ES-I3 (cell line): ENCODE data around the gene COPS3.

Experiments used
- H3K36me3 ChIP-seq: 2 replicates; pipeline ENCODE4 v1.6.1; 2013; ENCODE audit warnings: mild to moderate bottlenecking, low read length, control low read depth, moderate library complexity; ENCODE audit not compliant: insufficient read depth
- H3K4me1 ChIP-seq: 2 replicates; pipeline ENCODE4 v1.6.1; 2013; ENCODE audit warnings: mild to moderate bottlenecking, control low read depth, low read length; ENCODE audit not compliant: insufficient read depth
- H3K9ac ChIP-seq: 2 replicates; pipeline ENCODE4 v1.6.1; 2013; ENCODE audit warnings: low read depth, mild to moderate bottlenecking, low read length, moderate library complexity
- H3K9me3 ChIP-seq: 2 replicates; pipeline ENCODE4 v1.6.1; 2013; ENCODE audit warnings: mild to moderate bottlenecking, low read length, moderate library complexity; ENCODE audit not compliant: control insufficient read depth, insufficient read depth

COPS3 gene

DNA sequence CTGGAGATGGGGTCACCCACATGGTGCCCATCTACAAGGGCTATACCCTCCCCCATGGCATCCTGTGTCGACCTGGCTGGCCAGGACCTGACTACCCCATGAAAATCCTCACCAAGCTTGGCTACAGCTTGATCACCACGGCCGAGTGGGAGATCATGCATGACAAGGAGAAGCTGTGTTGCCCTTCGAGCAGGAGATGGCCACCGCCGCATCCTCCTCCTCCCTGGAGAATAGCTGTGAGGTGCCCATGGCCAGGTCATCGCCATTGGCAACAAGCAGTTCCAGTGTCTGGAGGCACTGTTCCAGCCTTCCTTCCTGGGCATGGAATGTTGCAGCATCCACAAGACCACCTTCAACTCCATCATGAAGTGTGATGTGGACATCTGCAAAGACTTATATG, 38.8 kb downstream of the COPS3 start:
- Histone ChIP-seq H3K9me3 (no peaks in the 10 kb centered on the region), H3K9ac (no peak overlapping the region), H3K4me1 (no peaks in the 10 kb centered on the region), H3K36me3 (no peaks in the 10 kb centered on the region; the same call in 1 of the 2 replicates)

- Histone ChIP-seq H3K36me3 (no peaks in the 10 kb centered on the region; the same call in 1 of the 2 replicates), H3K4me1 (no peaks in the 10 kb centered on the region), H3K9me3 (no peaks in the 10 kb centered on the region), H3K9ac (no peak overlapping the region)
Observed at GRCh38 chr17:17241656-17242055, 39.4 kb downstream of the COPS3 start.

DNA sequence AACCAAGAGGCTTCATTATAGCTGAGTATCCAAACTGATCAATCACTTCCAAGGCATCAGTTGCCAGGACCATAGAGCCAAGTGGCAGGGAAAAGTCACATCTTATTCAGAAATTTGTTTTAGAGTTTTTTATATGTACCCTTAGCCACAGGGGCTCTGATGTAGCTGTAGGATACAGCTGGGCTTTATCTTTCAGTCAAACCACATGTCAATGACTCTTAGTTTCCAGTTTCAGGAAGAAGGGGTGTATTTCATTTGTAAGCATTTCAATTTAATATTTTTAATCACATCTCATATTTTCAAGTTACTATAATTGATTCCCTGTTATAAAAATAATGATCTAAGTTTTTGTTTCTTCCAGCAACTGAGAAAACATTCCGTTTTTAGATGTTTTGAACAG, 41.2 kb downstream of the COPS3 start:
- no peaks in the 10 kb centered on the region for H3K9me3 ChIP-seq
- no peak overlapping the region for H3K9ac ChIP-seq
- 0 out of 2 replicates have a peak, but pooled peaks cover 9% of the 10 kb centered on the region for H3K4me1 ChIP-seq
- H3K36me3 ChIP-seq = no peaks in the 10 kb centered on the region; the same call in 1 of the 2 replicates

GRCh38 chr17:17237026-17237799, 43.8 kb downstream of the COPS3 start, which contains the start of gene FLCN:
Gene FLCN (minus strand): TSS chr17:17237168. CDS start chr17:17228137, 9,031 bp downstream.
- no peaks in the 10 kb centered on the region for H3K9me3 ChIP-seq

DNA sequence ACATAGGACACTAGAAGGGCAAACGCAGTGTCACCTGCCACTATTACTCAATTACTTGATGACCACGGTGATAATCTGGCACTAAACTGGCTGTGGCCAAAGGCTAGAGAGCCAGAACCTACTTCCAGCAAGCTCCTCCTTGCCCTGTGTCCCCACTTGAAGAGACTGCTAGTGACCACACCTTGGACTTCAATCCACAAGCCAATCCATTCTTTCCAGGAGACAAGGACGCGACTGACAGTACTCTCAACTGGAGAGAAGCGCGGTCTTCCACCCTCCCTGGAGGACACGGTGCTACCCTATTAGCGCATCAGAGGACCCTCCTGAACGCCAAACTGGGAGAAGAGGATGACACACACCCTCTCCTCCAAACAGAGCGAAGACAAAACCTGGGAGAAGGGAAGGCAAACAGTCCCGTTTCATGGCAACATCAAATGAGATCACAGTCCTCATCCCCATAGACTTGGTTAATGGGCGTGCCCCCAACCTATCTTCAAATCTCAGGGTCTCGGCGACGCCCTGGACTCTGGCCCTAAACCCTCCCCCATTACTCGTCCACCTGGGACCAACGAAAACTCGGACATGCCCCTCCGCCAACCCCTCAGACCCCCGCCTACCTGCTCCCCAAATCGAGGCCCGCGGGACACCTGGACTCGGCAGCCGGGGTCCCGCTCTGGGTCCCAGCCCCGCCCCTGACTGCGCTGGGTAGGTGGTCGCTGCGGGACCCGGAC, 44.6 kb downstream of the COPS3 start:
- Histone ChIP-seq H3K9ac (peak overlapping the region; percentile 61), H3K36me3 (peaks cover 3% of the 10 kb centered on the region; the same call in 1 of the 2 replicates), H3K4me1 (0 out of 2 replicates have a peak, but pooled peaks cover 9% of the 10 kb centered on the region), H3K9me3 (no peaks in the 10 kb centered on the region)

More at GRCh38 chr17:17237026-17237799, 43.8 kb downstream of the COPS3 start, which contains the start of gene FLCN:
- H3K9ac ChIP-seq = peak within 1 kb of the TSS; percentile 61
- H3K36me3 ChIP-seq = no peaks in the 10 kb centered on the region; the same call in 1 of the 2 replicates
- 0 out of 2 replicates have a peak, but pooled peaks cover 9% of the 10 kb centered on the region for H3K4me1 ChIP-seq

DNA sequence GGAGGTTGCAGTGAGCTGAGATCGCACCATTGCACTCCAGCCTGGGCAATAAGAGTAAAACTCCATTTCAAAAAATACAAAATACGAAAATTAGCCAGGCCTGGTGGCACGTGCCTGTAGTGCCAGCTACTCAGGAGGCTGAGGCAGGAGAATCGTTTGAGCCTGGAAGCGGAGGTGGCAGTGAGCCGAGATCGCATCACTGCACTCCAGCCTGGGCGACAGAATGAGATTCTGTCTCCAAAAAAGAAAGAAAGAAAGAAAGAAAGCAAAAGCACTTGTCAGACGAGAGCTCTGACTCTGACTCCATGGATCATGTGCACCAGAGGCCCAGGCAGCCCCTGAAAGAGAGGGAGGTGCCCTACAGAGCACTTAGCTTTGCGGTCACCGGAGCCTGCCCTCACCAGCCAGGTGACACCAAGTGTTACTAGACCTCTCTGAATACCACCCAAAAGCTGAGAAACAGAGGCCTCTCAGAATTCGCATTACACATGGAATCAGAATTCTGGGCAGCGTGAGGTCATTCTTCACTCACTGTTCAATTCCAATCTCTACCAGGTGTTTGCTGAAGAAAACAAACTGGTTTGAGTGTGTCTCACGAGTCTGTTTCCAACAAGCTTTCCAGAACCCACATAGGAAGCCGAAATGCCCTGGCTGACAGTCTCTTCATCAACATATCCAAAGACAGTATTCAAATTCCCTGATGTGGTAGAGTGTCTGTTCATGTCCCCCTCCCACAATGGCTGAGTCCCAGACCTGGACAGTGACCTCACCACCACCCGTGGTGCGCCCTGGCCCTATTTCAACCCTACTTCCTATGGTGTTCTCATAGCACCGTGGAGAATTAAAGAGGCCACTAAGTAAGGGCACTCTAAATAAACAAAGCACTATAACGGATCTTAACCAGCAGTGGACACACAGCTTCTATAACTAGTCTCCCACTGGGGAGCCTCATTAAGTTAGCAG, 45.6 kb downstream of the COPS3 start:
- Histone ChIP-seq H3K4me1 (0 out of 2 replicates have a peak, but pooled peaks cover 9% of the 10 kb centered on the region), H3K36me3 (peaks cover 6% of the 10 kb centered on the region; the same call in 1 of the 2 replicates), H3K9ac (peak overlapping the region; percentile 61), H3K9me3 (no peaks in the 10 kb centered on the region)

GRCh38 chr17:17232303-17232621, 48.8 kb downstream of the COPS3 start:
- Histone ChIP-seq H3K36me3 (peaks cover 14% of the 10 kb centered on the region), H3K9me3 (no peaks in the 10 kb centered on the region), H3K4me1 (0 out of 2 replicates have a peak, but pooled peaks cover 9% of the 10 kb centered on the region), H3K9ac (no peak overlapping the region)

- no peak overlapping the region for H3K9ac ChIP-seq
Observed at GRCh38 chr17:17231621-17232302, 49.3 kb downstream of the COPS3 start.

GRCh38 chr17:17229416-17230384, 51.3 kb downstream of the COPS3 start:
- H3K9me3 ChIP-seq = no peaks in the 10 kb centered on the region
- H3K36me3 ChIP-seq = peaks cover 24% of the 10 kb centered on the region
- H3K4me1 ChIP-seq = no peaks in the 10 kb centered on the region
- no peak overlapping the region for H3K9ac ChIP-seq

More at GRCh38 chr17:17231621-17232302, 49.3 kb downstream of the COPS3 start:
- 0 out of 2 replicates have a peak, but pooled peaks cover 9% of the 10 kb centered on the region for H3K4me1 ChIP-seq
- no peaks in the 10 kb centered on the region for H3K9me3 ChIP-seq
- peaks cover 14% of the 10 kb centered on the region for H3K36me3 ChIP-seq

GRCh38 chr17:17228521-17229279, 52.3 kb downstream of the COPS3 start:
- H3K36me3 ChIP-seq = peaks cover 30% of the 10 kb centered on the region
- H3K9ac ChIP-seq = no peak overlapping the region

GRCh38 chr17:17227608-17228520, 53.2 kb downstream of the COPS3 start:
- Histone ChIP-seq H3K9me3 (no peaks in the 10 kb centered on the region), H3K9ac (no peak overlapping the region), H3K36me3 (peaks cover 37% of the 10 kb centered on the region), H3K4me1 (no peaks in the 10 kb centered on the region)

More at GRCh38 chr17:17228521-17229279, 52.3 kb downstream of the COPS3 start:
- H3K4me1 ChIP-seq = no peaks in the 10 kb centered on the region
- H3K9me3 ChIP-seq = no peaks in the 10 kb centered on the region
